ENCODE results near the gene KRTAP4-6. TPM values are rescaled to one million over a fixed set of nuclear protein-coding genes. Genes with fewer than 3 reads are reported as not detected.

The KRTAP4-6 gene
- total and polyA plus RNA-seq, 4 donors = not detected

GRCh38 chr17:41144846-41145245, 4.5 kb upstream of the KRTAP4-6 start:
- no peak for TF ChIP-seq YY1 (IDR thresholded peaks at IDR 0.05)
- no peak for TF ChIP-seq HNF4G (IDR thresholded peaks at IDR 0.05)
- TF ChIP-seq GABPA (IDR thresholded peaks at IDR 0.05 in 1 of 2, conservative IDR thresholded peaks at IDR 0.05 in 1 of 2) = no peak
- no peak for TF ChIP-seq JUND (IDR thresholded peaks at IDR 0.05)
- TF ChIP-seq EGR1 (IDR thresholded peaks at IDR 0.05; ENCODE audit: low read depth in 2 of 2) = no peak
- no peak for TF ChIP-seq TAF1 (conservative IDR thresholded peaks at IDR 0.05)
- TF ChIP-seq RAD21 (IDR thresholded peaks at IDR 0.05) = no peak
- TF ChIP-seq ZBTB33 (IDR thresholded peaks at IDR 0.05) = no peak
- no peak for TF ChIP-seq FOXA1 (IDR thresholded peaks at IDR 0.05)
- TF ChIP-seq RXRA (IDR thresholded peaks at IDR 0.05) = no peak
- TF ChIP-seq FOXA2 (IDR thresholded peaks at IDR 0.05) = no peak
- no peak for TF ChIP-seq REST (IDR thresholded peaks at IDR 0.05)
- no peak for TF ChIP-seq SP1 (IDR thresholded peaks at IDR 0.05)
- TF ChIP-seq CTCF (IDR thresholded peaks at IDR 0.05; ENCODE audit: low read depth, low read length, missing input control) = no peak
- TF ChIP-seq HNF4A (conservative IDR thresholded peaks at IDR 0.05) = no peak
- TF ChIP-seq NR2F2 (IDR thresholded peaks at IDR 0.05) = no peak
- 84% methylated on average over 1 of the region's 1 CpG for WGBS
- no peak for DNase-seq (ENCODE audit: low spot score)
- H3K4me1 ChIP-seq (ENCODE audit: control insufficient read depth in 4 of 4, insufficient read depth in 4 of 4, low read length in 3 of 4) = no peaks in the 10 kb centered on the region
- no peak overlapping the region for H3K4me3 ChIP-seq (ENCODE audit: low read depth in 1 of 3, low read length in 3 of 3)
- no peak overlapping the region for H3K9ac ChIP-seq (ENCODE audit: low read depth in 1 of 2, low read length in 2 of 2)
- peaks cover 0 to 3% (median 0%) of the 10 kb centered on the region in 4 donors for H3K27me3 ChIP-seq (ENCODE audit: control insufficient read depth in 4 of 4, insufficient read depth in 4 of 4, low read length in 3 of 4)
- no peak overlapping the region for H3K27ac ChIP-seq (ENCODE audit: low read depth in 1 of 2, low read length in 2 of 2)
- no peaks in the 10 kb centered on the region for H3K36me3 ChIP-seq (ENCODE audit: control insufficient read depth in 4 of 4, insufficient read depth in 3 of 4, low read depth in 1 of 4, low read length in 3 of 4)
- H3K9me3 ChIP-seq (ENCODE audit: control insufficient read depth in 4 of 4, low read length in 3 of 4) = peaks cover 5 to 27% (median 9%) of the 10 kb centered on the region in 4 donors

- peaks cover 0 to 4% (median under 1%) of the 10 kb centered on the region in 4 donors for H3K27me3 ChIP-seq (ENCODE audit: control insufficient read depth in 4 of 4, insufficient read depth in 4 of 4, low read length in 3 of 4)
- no peak overlapping the region for H3K9ac ChIP-seq (ENCODE audit: low read depth in 1 of 2, low read length in 2 of 2)
- no peak overlapping the region for H3K27ac ChIP-seq (ENCODE audit: low read depth in 1 of 2, low read length in 2 of 2)
- H3K4me1 ChIP-seq (ENCODE audit: control insufficient read depth in 4 of 4, insufficient read depth in 4 of 4, low read length in 3 of 4) = no peaks in the 10 kb centered on the region
- H3K9me3 ChIP-seq (ENCODE audit: control insufficient read depth in 4 of 4, low read length in 3 of 4) = peaks cover 5 to 27% (median 11%) of the 10 kb centered on the region in 4 donors
- no peak for DNase-seq (ENCODE audit: low spot score)
- H3K36me3 ChIP-seq (ENCODE audit: control insufficient read depth in 4 of 4, insufficient read depth in 3 of 4, low read depth in 1 of 4, low read length in 3 of 4) = no peaks in the 10 kb centered on the region
- H3K4me3 ChIP-seq (ENCODE audit: low read depth in 1 of 3, low read length in 3 of 3) = no peak overlapping the region
- TF ChIP-seq GABPA (IDR thresholded peaks at IDR 0.05 in 1 of 2, conservative IDR thresholded peaks at IDR 0.05 in 1 of 2) (no peak), ATF3 (IDR thresholded peaks at IDR 0.05) (no peak), TAF1 (conservative IDR thresholded peaks at IDR 0.05) (no peak), FOXA1 (IDR thresholded peaks at IDR 0.05) (no peak), ZBTB33 (IDR thresholded peaks at IDR 0.05) (no peak), RAD21 (IDR thresholded peaks at IDR 0.05) (no peak), REST (IDR thresholded peaks at IDR 0.05) (no peak)
Measured at GRCh38 chr17:41141361-41141760, 1.0 kb upstream of the KRTAP4-6 start.

Data from liver (tissue), 9 donors.